ENCODE data around the gene GMIP.

GMIP gene

GRCh38 chr19:19631346-19631745 is 12.1 kb downstream of the GMIP start:
- Histone ChIP-seq H3K27me3 (ENCODE audit: control insufficient read depth in 1 of 2, insufficient read depth in 2 of 2, low read length in 2 of 2) (peaks cover 6 to 25% of the 10 kb centered on the region in 2 donors), H3K27ac (ENCODE audit: low read depth, low read length) (no peak overlapping the region), H3K9me3 (ENCODE audit: low read length) (no peaks in the 10 kb centered on the region), H3K9ac (ENCODE audit: low read length) (no peak overlapping the region), H3K4me1 (ENCODE audit: insufficient read depth, low read length) (no peaks in the 10 kb centered on the region), H3K36me3 (ENCODE audit: insufficient read depth, low read length) (no peaks in the 10 kb centered on the region), H3K4me3 (ENCODE audit: low read depth in 1 of 2, low read length in 2 of 2) (no peak overlapping the region)

- Histone ChIP-seq H3K9ac (ENCODE audit: low read length) (no peak overlapping the region), H3K27me3 (ENCODE audit: control insufficient read depth in 1 of 2, insufficient read depth in 2 of 2, low read length in 2 of 2) (peaks cover 6 to 25% of the 10 kb centered on the region in 2 donors), H3K4me3 (ENCODE audit: low read depth in 1 of 2, low read length in 2 of 2) (no peak overlapping the region), H3K4me1 (ENCODE audit: insufficient read depth, low read length) (no peaks in the 10 kb centered on the region), H3K36me3 (ENCODE audit: insufficient read depth, low read length) (no peaks in the 10 kb centered on the region), H3K27ac (ENCODE audit: low read depth, low read length) (no peak overlapping the region), H3K9me3 (ENCODE audit: low read length) (no peaks in the 10 kb centered on the region)
Observed at GRCh38 chr19:19630426-19630825, 13.0 kb downstream of the GMIP start.

- Histone ChIP-seq H3K27ac (ENCODE audit: low read depth, low read length) (no peak overlapping the region), H3K36me3 (ENCODE audit: insufficient read depth, low read length) (no peaks in the 10 kb centered on the region)
Observed at GRCh38 chr19:19630062-19630414, 13.4 kb downstream of the GMIP start.

GRCh38 chr19:19628501-19629134 is 14.8 kb downstream of the GMIP start:
- Histone ChIP-seq H3K4me1 (ENCODE audit: insufficient read depth, low read length) (no peaks in the 10 kb centered on the region), H3K9me3 (ENCODE audit: low read length) (no peaks in the 10 kb centered on the region), H3K27ac (ENCODE audit: low read depth, low read length) (no peak overlapping the region), H3K9ac (ENCODE audit: low read length) (no peak overlapping the region), H3K36me3 (ENCODE audit: insufficient read depth, low read length) (no peaks in the 10 kb centered on the region), H3K27me3 (ENCODE audit: control insufficient read depth in 1 of 2, insufficient read depth in 2 of 2, low read length in 2 of 2) (peaks cover 6 to 25% of the 10 kb centered on the region in 2 donors), H3K4me3 (ENCODE audit: low read depth in 1 of 2, low read length in 2 of 2) (no peak overlapping the region)

More at GRCh38 chr19:19630062-19630414, 13.4 kb downstream of the GMIP start:
- Histone ChIP-seq H3K9ac (ENCODE audit: low read length) (no peak overlapping the region), H3K4me1 (ENCODE audit: insufficient read depth, low read length) (no peaks in the 10 kb centered on the region), H3K9me3 (ENCODE audit: low read length) (no peaks in the 10 kb centered on the region), H3K4me3 (ENCODE audit: low read depth in 1 of 2, low read length in 2 of 2) (no peak overlapping the region), H3K27me3 (ENCODE audit: control insufficient read depth in 1 of 2, insufficient read depth in 2 of 2, low read length in 2 of 2) (peaks cover 6 to 25% of the 10 kb centered on the region in 2 donors)

- Histone ChIP-seq H3K36me3 (ENCODE audit: insufficient read depth, low read length) (no peaks in the 10 kb centered on the region), H3K9ac (ENCODE audit: low read length) (no peak within 1 kb of the TSS), H3K27ac (ENCODE audit: low read depth, low read length) (no peak within 1 kb of the TSS)
Observed at GRCh38 chr19:19627621-19628500, 15.6 kb downstream of the GMIP start, which contains the start of gene LPAR2. TSS of gene LPAR2 (minus strand) at chr19:19628220. CDS start at chr19:19627275, 945 bp downstream.

GRCh38 chr19:19626516-19627472 is 16.7 kb downstream of the GMIP start:
- no peaks in the 10 kb centered on the region for H3K36me3 ChIP-seq (ENCODE audit: insufficient read depth, low read length)
- H3K27ac ChIP-seq (ENCODE audit: low read depth, low read length) = no peak overlapping the region
- H3K27me3 ChIP-seq (ENCODE audit: control insufficient read depth in 1 of 2, insufficient read depth in 2 of 2, low read length in 2 of 2) = peaks cover 6 to 25% of the 10 kb centered on the region in 2 donors
- no peak overlapping the region for H3K4me3 ChIP-seq (ENCODE audit: low read depth in 1 of 2, low read length in 2 of 2)
- H3K9me3 ChIP-seq (ENCODE audit: low read length) = no peaks in the 10 kb centered on the region
- no peak overlapping the region for H3K9ac ChIP-seq (ENCODE audit: low read length)
- H3K4me1 ChIP-seq (ENCODE audit: insufficient read depth, low read length) = no peaks in the 10 kb centered on the region

More at GRCh38 chr19:19627621-19628500, 15.6 kb downstream of the GMIP start, which contains the start of gene LPAR2:
- Histone ChIP-seq H3K27me3 (ENCODE audit: control insufficient read depth in 1 of 2, insufficient read depth in 2 of 2, low read length in 2 of 2) (peaks cover 6 to 25% of the 10 kb centered on the region in 2 donors), H3K4me3 (ENCODE audit: low read depth in 1 of 2, low read length in 2 of 2) (peak within 1 kb of the TSS in 1 of 2 donors; percentile 27), H3K9me3 (ENCODE audit: low read length) (no peaks in the 10 kb centered on the region), H3K4me1 (ENCODE audit: insufficient read depth, low read length) (no peaks in the 10 kb centered on the region)

GRCh38 chr19:19624032-19624570 is 19.4 kb downstream of the GMIP start:
- Histone ChIP-seq H3K9ac (ENCODE audit: low read length) (no peak overlapping the region), H3K36me3 (ENCODE audit: insufficient read depth, low read length) (no peaks in the 10 kb centered on the region), H3K27ac (ENCODE audit: low read depth, low read length) (no peak overlapping the region), H3K9me3 (ENCODE audit: low read length) (no peaks in the 10 kb centered on the region), H3K27me3 (ENCODE audit: control insufficient read depth in 1 of 2, insufficient read depth in 2 of 2, low read length in 2 of 2) (peaks cover 6 to 27% of the 10 kb centered on the region in 2 donors), H3K4me1 (ENCODE audit: insufficient read depth, low read length) (no peaks in the 10 kb centered on the region), H3K4me3 (ENCODE audit: low read depth in 1 of 2, low read length in 2 of 2) (no peak overlapping the region)

- Histone ChIP-seq H3K27me3 (ENCODE audit: control insufficient read depth in 1 of 2, insufficient read depth in 2 of 2, low read length in 2 of 2) (peaks cover 6 to 24% of the 10 kb centered on the region in 2 donors), H3K36me3 (ENCODE audit: insufficient read depth, low read length) (no peaks in the 10 kb centered on the region), H3K9ac (ENCODE audit: low read length) (no peak overlapping the region), H3K4me1 (ENCODE audit: insufficient read depth, low read length) (no peaks in the 10 kb centered on the region), H3K9me3 (ENCODE audit: low read length) (no peaks in the 10 kb centered on the region), H3K27ac (ENCODE audit: low read depth, low read length) (no peak overlapping the region), H3K4me3 (ENCODE audit: low read depth in 1 of 2, low read length in 2 of 2) (no peak overlapping the region)
Observed at GRCh38 chr19:19623383-19623782, 20.1 kb downstream of the GMIP start.

- Histone ChIP-seq H3K9ac (ENCODE audit: low read length) (no peak overlapping the region), H3K4me1 (ENCODE audit: insufficient read depth, low read length) (no peaks in the 10 kb centered on the region), H3K36me3 (ENCODE audit: insufficient read depth, low read length) (no peaks in the 10 kb centered on the region), H3K27me3 (ENCODE audit: control insufficient read depth in 1 of 2, insufficient read depth in 2 of 2, low read length in 2 of 2) (peaks cover 3 to 29% of the 10 kb centered on the region in 2 donors), H3K27ac (ENCODE audit: low read depth, low read length) (no peak overlapping the region), H3K4me3 (ENCODE audit: low read depth in 1 of 2, low read length in 2 of 2) (no peak overlapping the region), H3K9me3 (ENCODE audit: low read length) (no peaks in the 10 kb centered on the region)
Observed at GRCh38 chr19:19619849-19620210, 23.6 kb downstream of the GMIP start.

- Histone ChIP-seq H3K4me3 (ENCODE audit: low read depth in 1 of 2, low read length in 2 of 2) (no peak overlapping the region), H3K36me3 (ENCODE audit: insufficient read depth, low read length) (no peaks in the 10 kb centered on the region), H3K27me3 (ENCODE audit: control insufficient read depth in 1 of 2, insufficient read depth in 2 of 2, low read length in 2 of 2) (peaks cover 3 to 29% of the 10 kb centered on the region in 2 donors), H3K27ac (ENCODE audit: low read depth, low read length) (no peak overlapping the region), H3K9me3 (ENCODE audit: low read length) (no peaks in the 10 kb centered on the region), H3K9ac (ENCODE audit: low read length) (no peak overlapping the region), H3K4me1 (ENCODE audit: insufficient read depth, low read length) (no peaks in the 10 kb centered on the region)
Observed at GRCh38 chr19:19619181-19619848, 24.1 kb downstream of the GMIP start.

Data from muscle layer of colon (tissue), 2 donors.